ENCODE results near the gene CCDC38. TPM values are rescaled to one million over a fixed set of nuclear protein-coding genes. Genes with fewer than 3 reads are reported as not detected.

Gene CCDC38
- polyA plus RNA-seq, 1 experiment, result not detected

- TF ChIP-seq, protein P1, sequence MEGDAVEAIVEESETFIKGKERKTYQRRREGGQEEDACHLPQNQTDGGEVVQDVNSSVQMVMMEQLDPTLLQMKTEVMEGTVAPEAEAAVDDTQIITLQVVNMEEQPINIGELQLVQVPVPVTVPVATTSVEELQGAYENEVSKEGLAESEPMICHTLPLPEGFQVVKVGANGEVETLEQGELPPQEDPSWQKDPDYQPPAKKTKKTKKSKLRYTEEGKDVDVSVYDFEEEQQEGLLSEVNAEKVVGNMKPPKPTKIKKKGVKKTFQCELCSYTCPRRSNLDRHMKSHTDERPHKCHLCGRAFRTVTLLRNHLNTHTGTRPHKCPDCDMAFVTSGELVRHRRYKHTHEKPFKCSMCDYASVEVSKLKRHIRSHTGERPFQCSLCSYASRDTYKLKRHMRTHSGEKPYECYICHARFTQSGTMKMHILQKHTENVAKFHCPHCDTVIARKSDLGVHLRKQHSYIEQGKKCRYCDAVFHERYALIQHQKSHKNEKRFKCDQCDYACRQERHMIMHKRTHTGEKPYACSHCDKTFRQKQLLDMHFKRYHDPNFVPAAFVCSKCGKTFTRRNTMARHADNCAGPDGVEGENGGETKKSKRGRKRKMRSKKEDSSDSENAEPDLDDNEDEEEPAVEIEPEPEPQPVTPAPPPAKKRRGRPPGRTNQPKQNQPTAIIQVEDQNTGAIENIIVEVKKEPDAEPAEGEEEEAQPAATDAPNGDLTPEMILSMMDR (IDR thresholded peaks at IDR 0.05; ENCODE audit: insufficient read depth, low read depth, low read length), result no peak
- Histone ChIP-seq H3K36me3 (ENCODE audit: control insufficient read depth, insufficient read depth, low read length) (no peaks in the 10 kb centered on the region), H3K27me3 (ENCODE audit: control insufficient read depth, insufficient read depth, low read length) (no peaks in the 10 kb centered on the region), H3K4me3 (ENCODE audit: low read depth, low read length) (no peak overlapping the region)
- DNase-seq (ENCODE audit: low read depth), result no peak
- ChIA-PET CTCF (no interaction called here), POLR2A (no interaction called here)
These were observed 20.7 kb upstream of the CCDC38 start for GRCh38 chr12:95963096-95963495.

GRCh38 chr12:95962222-95962621 lies 19.8 kb upstream of the CCDC38 start:
- no peak for DNase-seq (ENCODE audit: low read depth)
- Histone ChIP-seq H3K36me3 (ENCODE audit: control insufficient read depth, insufficient read depth, low read length) (no peaks in the 10 kb centered on the region), H3K27me3 (ENCODE audit: control insufficient read depth, insufficient read depth, low read length) (no peaks in the 10 kb centered on the region), H3K4me3 (ENCODE audit: low read depth, low read length) (no peak overlapping the region)
- TF ChIP-seq, protein P1 (IDR thresholded peaks at IDR 0.05; ENCODE audit: insufficient read depth, low read depth, low read length), result no peak
- ChIA-PET CTCF (no interaction called here), POLR2A (no interaction called here)

DNA sequence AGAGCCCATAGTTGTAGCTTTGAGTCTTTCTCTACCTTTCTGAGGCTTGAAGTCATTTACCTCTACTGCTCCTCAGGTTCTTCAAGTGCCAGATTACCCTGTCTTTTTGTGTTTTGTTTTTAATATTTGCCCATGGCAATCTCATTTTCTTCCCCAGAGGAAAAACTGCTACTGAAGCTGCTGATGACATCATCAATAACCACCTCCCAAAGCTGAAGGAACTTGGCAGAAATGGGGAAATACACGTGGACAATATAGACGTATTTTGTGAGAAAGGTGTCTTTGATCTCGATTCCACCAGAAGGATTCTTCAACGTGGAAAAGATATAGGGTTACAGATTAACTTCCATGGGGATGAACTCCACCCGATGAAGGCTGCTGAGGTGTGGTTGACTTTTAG lies 17.8 kb upstream of the CCDC38 start:
- Histone ChIP-seq H3K27me3 (ENCODE audit: control insufficient read depth, insufficient read depth, low read length) (no peaks in the 10 kb centered on the region), H3K4me3 (ENCODE audit: low read depth, low read length) (no peak overlapping the region), H3K36me3 (ENCODE audit: control insufficient read depth, insufficient read depth, low read length) (no peaks in the 10 kb centered on the region)
- ChIA-PET CTCF (interaction anchor here (2.8 kb wide), 1 partner anchor 42 kb away, joined by 13 read pairs; no protein-coding TSS in a partner anchor), POLR2A (no interaction called here)
- TF ChIP-seq, protein P1 (IDR thresholded peaks at IDR 0.05; ENCODE audit: insufficient read depth, low read depth, low read length), result no peak
- DNase-seq (ENCODE audit: low read depth), result no peak

DNA sequence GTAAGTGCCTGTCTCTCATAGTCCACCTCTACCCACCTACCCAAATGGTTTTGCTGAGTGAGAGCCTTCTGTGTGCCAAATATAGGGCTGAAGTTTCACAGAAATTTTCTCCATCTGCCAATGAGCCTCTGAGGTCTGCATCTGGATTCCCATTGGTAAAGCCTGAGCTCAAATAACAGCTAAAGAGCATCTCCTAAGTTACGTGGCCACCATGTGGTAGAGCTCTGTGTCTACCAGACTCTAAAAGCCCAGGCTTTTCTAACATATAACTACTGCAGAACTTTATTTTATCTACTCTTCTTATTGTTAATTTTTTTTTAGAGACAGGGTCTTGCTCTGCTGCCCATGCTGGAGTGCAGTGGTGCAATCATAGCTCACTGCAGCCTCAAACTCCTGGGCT lies 16.7 kb upstream of the CCDC38 start:
- DNase-seq (ENCODE audit: low read depth), result no peak
- CTCF ChIA-PET, result interaction anchor here (0.9 to 2.8 kb wide), 3 partner anchors 14 to 41 kb away, joined by 3 to 13 read pairs (median 4); partner anchors contain the start of genes AMDHD1 and CCDC38
- POLR2A ChIA-PET, result no interaction called here

DNA sequence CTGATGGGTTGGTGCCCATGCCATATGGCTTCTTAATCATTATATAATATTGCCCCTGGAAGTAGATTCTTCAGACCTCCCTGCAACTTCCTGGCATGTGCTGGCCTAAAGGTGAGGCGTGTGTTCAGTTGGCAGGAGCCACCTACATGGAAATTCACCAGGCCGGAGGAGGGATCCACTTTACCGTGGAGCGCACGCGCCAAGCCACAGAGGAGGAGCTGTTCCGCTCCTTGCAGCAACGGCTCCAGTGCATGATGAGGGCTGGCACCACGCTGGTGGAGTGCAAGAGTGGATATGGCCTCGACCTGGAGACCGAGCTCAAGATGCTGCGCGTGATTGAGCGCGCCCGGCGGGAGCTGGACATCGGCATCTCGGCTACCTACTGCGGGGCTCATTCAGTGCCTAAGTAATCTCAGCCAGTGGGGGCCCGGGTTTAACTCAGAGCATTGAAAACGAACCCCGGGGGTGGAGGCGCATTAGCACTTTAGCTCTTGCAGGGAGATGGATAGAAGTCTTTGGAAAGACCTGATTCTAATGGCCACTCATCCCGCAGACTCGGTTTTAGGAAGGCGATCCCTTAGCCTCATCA lies 14.2 kb upstream of the CCDC38 start:
- no peak for DNase-seq (ENCODE audit: low read depth)
- no peaks in the 10 kb centered on the region for H3K36me3 ChIP-seq (ENCODE audit: control insufficient read depth, insufficient read depth, low read length)
- TF ChIP-seq, protein P1 (IDR thresholded peaks at IDR 0.05; ENCODE audit: insufficient read depth, low read depth, low read length), result no peak
- H3K27me3 ChIP-seq (ENCODE audit: control insufficient read depth, insufficient read depth, low read length), result no peaks in the 10 kb centered on the region
- H3K4me3 ChIP-seq (ENCODE audit: low read depth, low read length), result no peak overlapping the region
- ChIA-PET CTCF (interaction anchor here (1.0 to 2.1 kb wide), 2 partner anchors 39 to 368 kb away, joined by 6 to 8 read pairs; no protein-coding TSS in a partner anchor), POLR2A (no interaction called here)

More for the DNA sequence above, 16.7 kb upstream of the CCDC38 start:
- TF ChIP-seq, protein P1 (IDR thresholded peaks at IDR 0.05; ENCODE audit: insufficient read depth, low read depth, low read length), result 0 out of 2 replicates have a peak, but pooled peaks have one; percentile 20
- no peaks in the 10 kb centered on the region for H3K27me3 ChIP-seq (ENCODE audit: control insufficient read depth, insufficient read depth, low read length)
- no peaks in the 10 kb centered on the region for H3K36me3 ChIP-seq (ENCODE audit: control insufficient read depth, insufficient read depth, low read length)
- no peak overlapping the region for H3K4me3 ChIP-seq (ENCODE audit: low read depth, low read length)

All from BJ (cell line).